ENCODE data around the gene HOXA6. TPM values are rescaled to one million over a fixed set of nuclear protein-coding genes. Genes with fewer than 3 reads are reported as not detected.

HOXA6 gene
- total RNA-seq, 2 donors from 2014 or later: 10.9 to 29.6 TPM

- no peak for DNase-seq
- no peak for TF ChIP-seq CTCF (IDR thresholded peaks at IDR 0.05)
- intact Hi-C loops (cut with DNase I): loop anchor here (5.0 kb wide), 1 partner anchor 37 kb away; the partner anchor contains the start of gene HOXA5
Observed at GRCh38 chr7:27105301-27106031, 42.1 kb downstream of the HOXA6 start.

GRCh38 chr7:27104341-27105058 is 43.1 kb downstream of the HOXA6 start:
- no peaks in the 10 kb centered on the region for H3K9me3 ChIP-seq
- H3K36me3 ChIP-seq: no peaks in the 10 kb centered on the region
- H3K27me3 ChIP-seq: no peaks in the 10 kb centered on the region
- H3K9ac ChIP-seq (ENCODE audit: low read depth in 2 of 2, low read length in 2 of 2): peak overlapping the region in 1 of 2 donors; percentile 54
- H3K27ac ChIP-seq: peak overlapping the region; percentile 92
- H3K4me1 ChIP-seq: peaks cover 8% of the 10 kb centered on the region
- DNase-seq: no peak
- H3K4me3 ChIP-seq: no peak overlapping the region
- intact Hi-C loops (cut with DNase I): loop anchor here (5.0 kb wide), 1 partner anchor 38 kb away; the partner anchor contains the start of gene HOXA5
- TF ChIP-seq CTCF (IDR thresholded peaks at IDR 0.05): no peak

More at GRCh38 chr7:27105301-27106031, 42.1 kb downstream of the HOXA6 start:
- no peaks in the 10 kb centered on the region for H3K27me3 ChIP-seq
- no peaks in the 10 kb centered on the region for H3K36me3 ChIP-seq
- peaks cover 6% of the 10 kb centered on the region for H3K4me1 ChIP-seq
- H3K9ac ChIP-seq (ENCODE audit: low read depth in 2 of 2, low read length in 2 of 2): peak overlapping the region in 1 of 2 donors; percentile 58
- no peaks in the 10 kb centered on the region for H3K9me3 ChIP-seq
- peak overlapping the region; percentile 92 for H3K27ac ChIP-seq
- H3K4me3 ChIP-seq: no peak overlapping the region

- TF ChIP-seq CTCF (IDR thresholded peaks at IDR 0.05): no peak
- H3K9me3 ChIP-seq: no peaks in the 10 kb centered on the region
- no peaks in the 10 kb centered on the region for H3K36me3 ChIP-seq
- intact Hi-C loops (cut with DNase I): no loop called here
- H3K4me1 ChIP-seq: peaks cover 10% of the 10 kb centered on the region
- DNase-seq: peak; percentile 67
- peak overlapping the region; percentile 32 to 54 for H3K9ac ChIP-seq (ENCODE audit: low read depth in 2 of 2, low read length in 2 of 2)
- H3K4me3 ChIP-seq: no peak overlapping the region
- H3K27ac ChIP-seq: peak overlapping the region; percentile 92
- no peaks in the 10 kb centered on the region for H3K27me3 ChIP-seq
Observed at GRCh38 chr7:27103489-27104226, 43.9 kb downstream of the HOXA6 start.

- Histone ChIP-seq H3K4me1 (peaks cover 13% of the 10 kb centered on the region), H3K36me3 (no peaks in the 10 kb centered on the region), H3K4me3 (peak within 1 kb of the TSS; percentile 38), H3K27ac (peak within 1 kb of the TSS; percentile 92), H3K9ac (ENCODE audit: low read depth in 2 of 2, low read length in 2 of 2) (peak within 1 kb of the TSS; percentile 68 to 71), H3K9me3 (no peaks in the 10 kb centered on the region), H3K27me3 (no peaks in the 10 kb centered on the region)
- intact Hi-C loops (cut with DNase I): no loop called here
- TF ChIP-seq CTCF (IDR thresholded peaks at IDR 0.05): no peak
- peak; percentile 69 for DNase-seq
Observed at GRCh38 chr7:27102581-27103442, 44.8 kb downstream of the HOXA6 start, which contains the start of gene HOXA2. Gene HOXA2, minus strand, starts transcription at chr7:27102683. Its CDS starts 183 bp downstream, at chr7:27102500.

Data from colonic mucosa (tissue), 4 donors.